GM19043 (cell line): ENCODE data around the gene ASIC1.

Source experiments
- ATAC-seq: cut with Tn5 transposase; IDR thresholded peaks from one replicate; pipeline ENCODE4 v1.9.1; 2021; ENCODE audit warnings: low read depth; ENCODE audit not compliant: unreplicated experiment

The ASIC1 gene

DNA sequence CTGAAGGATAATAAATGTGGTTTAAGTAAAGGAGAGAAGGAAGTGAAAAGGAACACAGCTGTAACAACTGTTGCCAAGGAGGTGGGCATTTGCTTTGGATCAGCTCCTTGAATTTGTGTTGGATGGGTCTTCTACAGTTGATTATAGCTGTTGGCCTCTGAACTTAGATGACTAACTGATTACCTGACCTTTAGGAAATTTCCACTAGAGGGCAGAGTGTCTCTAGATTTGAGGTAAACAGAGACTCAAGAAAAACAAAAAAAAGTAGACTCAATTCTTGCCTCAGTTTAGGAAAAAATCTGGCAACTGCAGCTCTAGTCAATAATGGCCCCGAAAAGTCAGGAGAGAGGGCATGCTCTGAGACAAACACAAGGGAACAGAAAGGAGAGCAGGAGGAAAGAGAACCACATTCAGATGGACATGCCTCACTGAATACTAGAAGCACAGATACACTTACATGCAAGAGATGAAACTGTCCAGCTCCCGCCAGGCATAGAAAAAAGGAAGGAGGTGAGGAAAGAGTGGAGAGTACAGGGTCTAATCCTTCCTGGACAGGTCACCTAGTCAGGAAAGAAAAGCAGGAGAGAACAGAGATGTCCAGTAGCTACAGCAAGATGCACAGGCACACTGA lies 75.2 kb downstream of the ASIC1 start:
- no peak for ATAC-seq
